22Rv1 (cell line): ENCODE data around the gene HECW1.
A peak's percentile ranks its signal among the peaks of the same experiment; 100 is the strongest.

ENCODE experiments used
- H3K27ac ChIP-seq: fragments of 450-650 bp; 2 replicates; pipeline ENCODE4 v1.5.1; 2017
- CTCF ChIP-seq: fragments of 450-650 bp; IDR thresholded peaks from 2 replicates; pipeline ENCODE4 v1.5.1; 2017; ENCODE audit warnings: mild to moderate bottlenecking
- ZFX ChIP-seq: fragments of 450-650 bp; IDR thresholded peaks from 2 replicates; pipeline ENCODE4 v1.6.1; 2017; ENCODE audit warnings: antibody characterized with exemption, borderline replicate concordance

HECW1 gene

GRCh38 chr7:43295429-43295828 is 183.0 kb downstream of the HECW1 start:
- H3K27ac ChIP-seq: no peak overlapping the region
- no peak for TF ChIP-seq CTCF
- TF ChIP-seq ZFX: no peak

- no peak overlapping the region for H3K27ac ChIP-seq
- TF ChIP-seq ZFX: no peak
- TF ChIP-seq CTCF: 0 out of 2 replicates have a peak, but pooled peaks have one; percentile 11
Measured at GRCh38 chr7:43296306-43296705, 183.9 kb downstream of the HECW1 start.

- no peak overlapping the region for H3K27ac ChIP-seq
- TF ChIP-seq CTCF: no peak
- no peak for TF ChIP-seq ZFX
Measured at GRCh38 chr7:43298617-43299016, 186.2 kb downstream of the HECW1 start.

GRCh38 chr7:43300121-43300520 is 187.7 kb downstream of the HECW1 start:
- TF ChIP-seq ZFX (no peak), CTCF (no peak)

GRCh38 chr7:43302211-43302711 is 189.8 kb downstream of the HECW1 start:
- no peak for TF ChIP-seq CTCF
- TF ChIP-seq ZFX: no peak
- no peak overlapping the region for H3K27ac ChIP-seq

More at GRCh38 chr7:43300121-43300520, 187.7 kb downstream of the HECW1 start:
- no peak overlapping the region for H3K27ac ChIP-seq

- H3K27ac ChIP-seq: no peak overlapping the region
- TF ChIP-seq CTCF: no peak
Measured at GRCh38 chr7:43302773-43303460, 190.5 kb downstream of the HECW1 start.

GRCh38 chr7:43303740-43304241 is 191.3 kb downstream of the HECW1 start:
- no peak for TF ChIP-seq ZFX
- TF ChIP-seq CTCF: no peak
- no peak overlapping the region for H3K27ac ChIP-seq
